DOHH2 (cell line): ENCODE data around the gene HES6.

Experiments
- H3F3A ChIP-seq: fragments of 200-600 bp; sonication (generic), shearing (Covaris generic); 2 replicates; pipeline ENCODE4 v1.6.0; 2016; ENCODE audit warnings: antibody characterized with exemption, mild to moderate bottlenecking; ENCODE audit not compliant: control insufficient read depth, insufficient read depth
- H3K27ac ChIP-seq: fragments of 200-600 bp; sonication (generic); 2 replicates; pipeline ENCODE4 v1.5.1; 2014; ENCODE audit warnings: low read depth, mild to moderate bottlenecking, low read length, moderate library complexity
- H3K27me3 ChIP-seq: fragments of 200-600 bp; sonication (generic); 2 replicates; pipeline ENCODE4 v1.6.1; 2014; ENCODE audit warnings: mild to moderate bottlenecking, low read length, mixed read lengths; ENCODE audit not compliant: control insufficient read depth
- H3K36me3 ChIP-seq: fragments of 200-600 bp; sonication (generic); 2 replicates; pipeline ENCODE4 v1.6.1; 2014; ENCODE audit warnings: mild to moderate bottlenecking, low read length, moderate library complexity, mixed read lengths; ENCODE audit not compliant: control insufficient read depth
- H3K4me1 ChIP-seq: fragments of 200-600 bp; sonication (generic); 2 replicates; pipeline ENCODE4 v1.6.1; 2014; ENCODE audit warnings: mild to moderate bottlenecking, low read length, mixed read lengths; ENCODE audit not compliant: control insufficient read depth
- H3K4me2 ChIP-seq: fragments of 200-600 bp; sonication (generic); 2 replicates; pipeline ENCODE4 v1.6.0; 2014; ENCODE audit warnings: mild to moderate bottlenecking, low read length, moderate library complexity
- H3K4me3 ChIP-seq: fragments of 200-600 bp; sonication (generic); 2 replicates; pipeline ENCODE4 v1.5.1; 2014; ENCODE audit warnings: mild to moderate bottlenecking, low read length, mixed read lengths
- H3K79me2 ChIP-seq: fragments of 200-600 bp; sonication (generic); 2 replicates; pipeline ENCODE4 v1.6.1; 2014; ENCODE audit warnings: mild to moderate bottlenecking, low read length, mixed read lengths; ENCODE audit not compliant: control insufficient read depth
- H3K9me2 ChIP-seq: fragments of 200-600 bp; sonication (generic); replicated peaks from 2 replicates; pipeline ENCODE4 v1.6.1; 2014; ENCODE audit warnings: mild to moderate bottlenecking, low read length, mixed read lengths; ENCODE audit not compliant: control insufficient read depth
- H3K9me3 ChIP-seq: fragments of 200-600 bp; sonication (generic); 2 replicates; pipeline ENCODE4 v1.6.1; 2014; ENCODE audit warnings: antibody characterized with exemption, low read length, mixed read lengths; ENCODE audit not compliant: control insufficient read depth, insufficient read depth
- H4K20me1 ChIP-seq: fragments of 200-600 bp; sonication (generic); 2 replicates; pipeline ENCODE4 v1.6.0; 2014; ENCODE audit warnings: low read depth, mild to moderate bottlenecking, antibody characterized with exemption, low read length, moderate library complexity; ENCODE audit not compliant: control insufficient read depth, insufficient read depth
- CTCF ChIP-seq: fragments of 200-600 bp; sonication (generic); IDR thresholded peaks from one replicate; pipeline ENCODE4 v1.5.1; 2014; ENCODE audit warnings: antibody characterized with exemption, mild to moderate bottlenecking, low read depth, low read length; ENCODE audit not compliant: poor library complexity, severe bottlenecking
- EZH2phosphoT487 ChIP-seq: fragments of 200-600 bp; sonication (generic); IDR thresholded peaks from 2 replicates; pipeline ENCODE4 v1.6.1; 2017; ENCODE audit warnings: borderline replicate concordance, mild to moderate bottlenecking, antibody characterized with exemption, low read length, moderate library complexity, mixed read lengths

HES6 gene

GRCh38 chr2:238286095-238286494 lies 46.3 kb upstream of the HES6 start:
- no peaks in the 10 kb centered on the region; the same call in 1 of the 2 replicates for H3F3A ChIP-seq
- H3K4me1 ChIP-seq: peaks cover 35% of the 10 kb centered on the region
- TF ChIP-seq CTCF (no peak), EZH2phosphoT487 (no peak)
- H3K4me3 ChIP-seq: no peak overlapping the region
- no peaks in the 10 kb centered on the region for H3K27me3 ChIP-seq
- H3K9me2 ChIP-seq: no peaks in the 10 kb centered on the region
- H3K27ac ChIP-seq: no peak overlapping the region
- no peak overlapping the region for H3K4me2 ChIP-seq
- H4K20me1 ChIP-seq: peaks cover 5% of the 10 kb centered on the region; the same call in 1 of the 2 replicates
- H3K79me2 ChIP-seq: peaks cover 71% of the 10 kb centered on the region
- H3K36me3 ChIP-seq: 0 out of 2 replicates have a peak, but pooled peaks cover 4% of the 10 kb centered on the region
- H3K9me3 ChIP-seq: no peaks in the 10 kb centered on the region

- no peaks in the 10 kb centered on the region for H3K27me3 ChIP-seq
- 0 out of 2 replicates have a peak, but pooled peaks cover 4% of the 10 kb centered on the region for H3K36me3 ChIP-seq
- H3K4me1 ChIP-seq: peaks cover 35% of the 10 kb centered on the region
- no peak overlapping the region for H3K4me2 ChIP-seq
- no peaks in the 10 kb centered on the region for H3K9me3 ChIP-seq
- no peaks in the 10 kb centered on the region; the same call in 1 of the 2 replicates for H3F3A ChIP-seq
- no peaks in the 10 kb centered on the region for H3K9me2 ChIP-seq
- peaks cover 5% of the 10 kb centered on the region; the same call in 1 of the 2 replicates for H4K20me1 ChIP-seq
- H3K27ac ChIP-seq: no peak overlapping the region
- peaks cover 73% of the 10 kb centered on the region for H3K79me2 ChIP-seq
- TF ChIP-seq EZH2phosphoT487 (no peak), CTCF (no peak)
- H3K4me3 ChIP-seq: no peak overlapping the region
Measured at GRCh38 chr2:238285653-238286082, 45.8 kb upstream of the HES6 start.

- TF ChIP-seq EZH2phosphoT487: no peak
- TF ChIP-seq CTCF: no peak
- Histone ChIP-seq H3K79me2 (peaks cover 80% of the 10 kb centered on the region), H3K9me3 (no peaks in the 10 kb centered on the region), H3K27ac (no peak overlapping the region), H3K9me2 (no peaks in the 10 kb centered on the region), H3K4me1 (peaks cover 33% of the 10 kb centered on the region), H3K4me3 (no peak overlapping the region), H3K27me3 (no peaks in the 10 kb centered on the region), H3K36me3 (0 out of 2 replicates have a peak, but pooled peaks cover 4% of the 10 kb centered on the region), H3K4me2 (no peak overlapping the region), H4K20me1 (peaks cover 6% of the 10 kb centered on the region; the same call in 1 of the 2 replicates), H3F3A (no peaks in the 10 kb centered on the region)
Measured at GRCh38 chr2:238284802-238285515, 45.1 kb upstream of the HES6 start.
